Pancreas (tissue), 10 donors: ENCODE results near the gene SORT1. TPM values are rescaled to one million over a fixed set of nuclear protein-coding genes. Genes with fewer than 3 reads are reported as not detected.

Experiments
- ATAC-seq, 4 donors: fragments of 200-7000 bp; cut with Tn5 transposase; one replicate each; pipeline versions ENCODE4 v1.8.0 to v1.9.1; 2020; ENCODE audit warnings: mild to moderate bottlenecking in 4 of 4, moderate library complexity in 4 of 4
- DNase-seq, 6 donors: peaks; one replicate each; pipeline ENCODE4 v3.0.0-alpha.2; 2020
- FAIRE-seq: peaks from 2 replicates; lab custom pipeline; 2012; peaks lifted over from hg19 to GRCh38; lab: Jason Lieb, UNC
- H3K27ac ChIP-seq, 4 donors: fragments of 200-600 bp; sonication (generic); 1 replicate in 3 of 4; 2 replicates in 1 of 4; pipeline versions ENCODE4 v1.5.0 to v1.8.0; 2020
- H3K27me3 ChIP-seq, 4 donors: fragments of 200-600 bp; one replicate each; pipeline ENCODE4 v1.8.0; 2021
- H3K36me3 ChIP-seq, 3 donors: fragments of 200-600 bp; sonication (generic) in 1 of 3; one replicate each; pipeline versions ENCODE4 v1.5.0 to v1.8.0; 2020 to 2021
- H3K4me1 ChIP-seq, 3 donors: fragments of 200-600 bp; one replicate each; pipeline ENCODE4 v1.8.0; 2021
- H3K4me3 ChIP-seq, 4 donors: fragments of 200-600 bp; sonication (generic) in 2 of 4; one replicate each; pipeline versions ENCODE4 v1.5.0 to v1.8.0; 2020 to 2021
- H3K9me3 ChIP-seq, 4 donors: fragments of 200-600 bp; one replicate each; pipeline ENCODE4 v1.8.0; 2021
- WGBS, 2 donors: extraction: QIAGEN DNeasy Blood & Tissue Kit; methylation state at CpG; one replicate each; pipeline ENCODE4 v1.1.7; 2013; 5-methylcytosine and 5-hydroxymethylcytosine counted together
- intact Hi-C, 3 donors: fragments of 100-400 bp; cut with DNase I; formaldehyde crosslinking; loops; one replicate each; pipeline versions ENCODE4 v1.11.1 to v1.14.2; 2022
- polyA plus RNA-seq, 2 donors: library from polyadenylated mRNA; stranded (reverse); fragments of 200-250 nt; gene quantifications; one replicate each; pipeline ENCODE4 v1.2.3, GENCODE V29; 2013
- total RNA-seq, 6 donors: library from RNA; stranded (reverse); fragmentation: NEBNext Ultra II Directional in 4 of 6; extraction: Animal tissue kit (Norgen Biotek cat#: 25700) in 4 of 6; gene quantifications; one replicate each; pipeline versions ENCODE4 v1.2.1 to v1.2.4, GENCODE V29; 2021 to 2023
- TF ChIP-seq, protein P1 (sequence below), 4 donors: fragments of 200-600 bp; sonication (generic) in 3 of 4; IDR thresholded peaks; one replicate each; pipeline versions ENCODE4 v1.5.0 to v1.8.0; 2021; ENCODE audit warnings: antibody characterized with exemption in 4 of 4
- donor health status: healthy with polysubstance abuse.
- donor health status: DM: no; HTN: no; CAD: no; lungs with moderate emphysema.
- donor health status: DM: no; HTN: no; CAD: no.
- donor health status: control.
- donor health status: control.
- donor health status: Bipolar disorder and iron deficiency.
- donor health status: DM: yes; HTN: yes; CAD: no.
- donor health status: DM: no; HTN: no; CAD: no.
- donor health status: DM: no; HTN: no; CAD: no.
- donor health status: DM: yes; HTN: yes; CAD: no.

Gene SORT1
- total and polyA plus RNA-seq, 8 donors: 10.4 to 60.7 (median 25.1) TPM

DNA sequence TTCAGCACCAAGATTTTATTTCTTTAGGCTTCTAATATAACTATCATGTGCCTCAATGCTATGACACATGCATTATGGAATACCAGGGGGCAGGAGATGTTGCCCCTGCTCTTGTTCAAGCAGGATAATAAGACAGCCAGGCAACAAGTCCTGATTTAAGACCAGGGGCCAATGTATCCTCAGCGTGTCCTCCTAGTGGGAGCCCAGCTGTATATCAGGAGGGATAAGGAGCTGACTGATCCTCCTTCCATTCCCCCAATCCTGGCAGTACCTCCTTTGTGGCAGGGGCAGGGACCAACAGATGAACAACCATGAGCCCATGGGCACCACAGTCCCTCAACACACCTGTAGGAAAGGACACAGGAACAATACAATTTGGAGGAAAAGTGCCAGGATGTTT lies 29.3 kb downstream of the SORT1 start:
- ATAC-seq: no peak
- 74 to 90% methylated on average over 1 of the region's 1 CpG for WGBS, 2 donors
- H3K27ac ChIP-seq: no peak overlapping the region
- no peak for DNase-seq
- no peaks in the 10 kb centered on the region for H3K27me3 ChIP-seq
- H3K4me3 ChIP-seq: no peak overlapping the region
- peaks cover 0 to 4% (median 0%) of the 10 kb centered on the region in 3 donors for H3K36me3 ChIP-seq
- no peaks in the 10 kb centered on the region for H3K9me3 ChIP-seq
- intact Hi-C loops: no loop called here
- no peaks in the 10 kb centered on the region for H3K4me1 ChIP-seq
- no peak for FAIRE-seq
- TF ChIP-seq, protein P1, sequence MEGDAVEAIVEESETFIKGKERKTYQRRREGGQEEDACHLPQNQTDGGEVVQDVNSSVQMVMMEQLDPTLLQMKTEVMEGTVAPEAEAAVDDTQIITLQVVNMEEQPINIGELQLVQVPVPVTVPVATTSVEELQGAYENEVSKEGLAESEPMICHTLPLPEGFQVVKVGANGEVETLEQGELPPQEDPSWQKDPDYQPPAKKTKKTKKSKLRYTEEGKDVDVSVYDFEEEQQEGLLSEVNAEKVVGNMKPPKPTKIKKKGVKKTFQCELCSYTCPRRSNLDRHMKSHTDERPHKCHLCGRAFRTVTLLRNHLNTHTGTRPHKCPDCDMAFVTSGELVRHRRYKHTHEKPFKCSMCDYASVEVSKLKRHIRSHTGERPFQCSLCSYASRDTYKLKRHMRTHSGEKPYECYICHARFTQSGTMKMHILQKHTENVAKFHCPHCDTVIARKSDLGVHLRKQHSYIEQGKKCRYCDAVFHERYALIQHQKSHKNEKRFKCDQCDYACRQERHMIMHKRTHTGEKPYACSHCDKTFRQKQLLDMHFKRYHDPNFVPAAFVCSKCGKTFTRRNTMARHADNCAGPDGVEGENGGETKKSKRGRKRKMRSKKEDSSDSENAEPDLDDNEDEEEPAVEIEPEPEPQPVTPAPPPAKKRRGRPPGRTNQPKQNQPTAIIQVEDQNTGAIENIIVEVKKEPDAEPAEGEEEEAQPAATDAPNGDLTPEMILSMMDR (IDR thresholded peaks at IDR 0.05): no peak

DNA sequence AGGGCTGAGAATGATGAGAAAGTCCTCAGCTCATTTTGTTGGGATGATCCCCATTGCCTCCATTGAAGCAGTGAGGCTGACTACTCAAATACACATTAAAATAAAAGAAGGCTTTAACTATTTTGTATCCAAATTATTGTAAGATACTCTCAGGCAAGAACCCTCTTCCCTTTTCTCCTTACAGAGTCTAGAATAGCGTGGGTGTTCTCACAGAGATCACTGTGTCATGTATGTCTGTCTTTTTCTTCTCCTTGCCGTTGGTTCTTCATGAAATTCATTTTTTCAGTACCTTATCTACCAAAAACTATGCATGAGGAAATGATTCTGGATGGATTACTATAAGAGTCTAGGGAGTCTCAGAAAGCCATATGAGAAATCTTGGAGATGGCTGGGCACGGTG lies 30.1 kb downstream of the SORT1 start:
- FAIRE-seq (no peak), DNase-seq (no peak), ATAC-seq (no peak)
- Histone ChIP-seq H3K9me3 (no peaks in the 10 kb centered on the region), H3K36me3 (peaks cover 0 to 4% (median 0%) of the 10 kb centered on the region in 3 donors), H3K27ac (no peak overlapping the region), H3K27me3 (no peaks in the 10 kb centered on the region), H3K4me1 (no peaks in the 10 kb centered on the region), H3K4me3 (no peak overlapping the region)
- WGBS, 2 donors: 90 to 96% methylated on average over 3 of the region's 3 CpGs
- intact Hi-C loops: no loop called here
- TF ChIP-seq, protein P1 (IDR thresholded peaks at IDR 0.05): no peak

DNA sequence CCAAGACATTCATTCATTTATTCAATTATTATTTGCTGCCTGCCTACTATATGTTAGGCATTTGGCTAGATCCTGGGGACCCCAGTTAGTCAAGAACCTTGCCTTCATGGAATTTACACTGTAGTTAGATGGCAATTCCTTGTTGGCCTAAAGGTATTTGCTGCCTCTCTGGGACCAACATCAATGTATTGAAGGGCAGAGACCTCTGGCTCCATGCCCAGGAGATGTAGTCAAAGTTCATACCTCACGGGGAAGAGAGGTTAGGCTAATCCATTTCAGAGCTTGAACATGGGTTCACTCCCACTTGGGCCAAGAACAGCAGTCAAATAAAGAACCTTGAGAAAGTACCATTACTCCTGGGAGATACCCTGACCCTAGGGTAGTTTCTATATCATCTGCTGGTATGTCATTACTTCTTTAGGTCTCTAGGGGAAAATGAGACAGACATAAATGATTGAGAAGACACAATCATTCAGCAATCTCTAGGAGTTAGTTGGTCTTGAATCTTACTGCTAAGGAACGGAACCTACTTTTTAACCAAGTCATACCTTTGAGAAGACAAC lies 32.0 kb downstream of the SORT1 start:
- H3K4me3 ChIP-seq: no peak overlapping the region
- peaks cover 0 to 4% (median 0%) of the 10 kb centered on the region in 3 donors for H3K36me3 ChIP-seq
- intact Hi-C loops: no loop called here
- H3K4me1 ChIP-seq: no peaks in the 10 kb centered on the region
- FAIRE-seq (no peak), ATAC-seq (no peak), DNase-seq (no peak)
- no peak overlapping the region for H3K27ac ChIP-seq
- H3K27me3 ChIP-seq: no peaks in the 10 kb centered on the region
- 66 to 71% methylated on average over 2 of the region's 2 CpGs for WGBS, 2 donors
- no peaks in the 10 kb centered on the region for H3K9me3 ChIP-seq
- TF ChIP-seq, protein P1 (IDR thresholded peaks at IDR 0.05): no peak

DNA sequence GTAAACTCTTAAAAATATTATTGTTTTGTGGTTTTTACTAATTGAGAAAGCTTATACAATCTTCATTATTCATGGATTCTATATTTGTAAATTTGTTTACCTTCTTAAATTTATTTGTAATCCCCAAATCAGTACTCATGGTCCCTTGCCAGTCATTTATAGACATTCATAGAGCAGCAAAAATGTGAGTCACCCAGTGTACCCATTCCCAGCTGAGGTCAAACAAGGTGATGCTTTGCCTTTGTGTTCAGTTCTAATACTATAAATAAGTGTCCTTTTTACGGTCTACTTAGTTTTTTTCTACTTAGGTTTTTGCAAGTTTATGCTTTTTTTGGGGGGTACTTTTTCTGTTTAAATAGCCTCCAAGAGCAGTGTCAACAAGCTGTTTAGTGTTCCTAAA lies 36.1 kb downstream of the SORT1 start:
- Histone ChIP-seq H3K4me3 (no peak overlapping the region), H3K27ac (no peak overlapping the region), H3K4me1 (no peaks in the 10 kb centered on the region), H3K9me3 (no peaks in the 10 kb centered on the region), H3K27me3 (no peaks in the 10 kb centered on the region), H3K36me3 (no peaks in the 10 kb centered on the region)
- 76 to 83% methylated on average over 1 of the region's 1 CpG for WGBS, 2 donors
- TF ChIP-seq, protein P1 (IDR thresholded peaks at IDR 0.05): no peak
- intact Hi-C loops: no loop called here
- ATAC-seq (no peak), FAIRE-seq (no peak), DNase-seq (no peak)

DNA sequence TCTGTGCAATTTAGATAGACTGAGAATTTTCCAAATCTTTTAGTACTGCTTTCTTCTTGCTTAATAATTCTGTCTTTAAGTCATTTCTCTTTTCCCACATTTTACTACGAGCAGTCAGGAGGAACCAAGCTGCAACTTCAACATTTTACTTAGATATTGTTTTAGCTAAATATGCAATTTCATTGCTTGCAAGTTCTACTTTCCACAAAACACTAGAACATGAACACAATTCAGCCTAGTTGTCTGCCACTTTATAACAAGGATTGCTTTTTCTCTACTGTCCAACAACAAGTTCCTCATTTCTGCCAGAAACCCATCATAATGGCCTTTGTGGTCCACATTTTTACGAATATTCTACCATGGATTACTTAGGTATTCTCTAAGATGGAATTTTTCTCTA lies 36.6 kb downstream of the SORT1 start:
- no peaks in the 10 kb centered on the region for H3K36me3 ChIP-seq
- H3K9me3 ChIP-seq: no peaks in the 10 kb centered on the region
- FAIRE-seq: no peak
- ATAC-seq: no peak
- no peaks in the 10 kb centered on the region for H3K4me1 ChIP-seq
- H3K4me3 ChIP-seq: no peak overlapping the region
- H3K27me3 ChIP-seq: no peaks in the 10 kb centered on the region
- DNase-seq: no peak
- TF ChIP-seq, protein P1 (IDR thresholded peaks at IDR 0.05): no peak
- no peak overlapping the region for H3K27ac ChIP-seq
- intact Hi-C loops: no loop called here
- WGBS, 2 donors: 93 to 94% methylated on average over 2 of the region's 2 CpGs
